ENCODE data around the gene AGO4.

DNA sequence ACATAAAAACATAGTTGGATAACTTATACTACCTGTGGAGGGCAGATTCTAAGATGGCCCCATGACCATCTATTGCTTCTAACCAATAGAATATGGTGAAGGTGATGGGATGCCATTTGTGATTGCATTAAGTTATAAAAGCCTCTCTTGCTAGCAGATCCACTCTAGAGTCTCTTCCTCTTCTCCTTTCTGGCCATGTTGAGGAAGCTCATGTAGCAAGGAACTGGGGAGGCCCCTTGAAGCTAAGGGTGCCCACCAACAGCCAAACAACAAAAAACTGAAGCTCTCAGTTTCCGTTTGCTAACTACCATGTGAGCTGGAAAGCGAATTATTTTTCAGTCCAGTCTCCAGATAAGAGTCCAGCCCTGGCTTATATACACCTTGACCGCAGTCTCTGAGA lies 59.2 kb downstream of the AGO4 start:
- TF ChIP-seq POLR2A (IDR thresholded peaks at IDR 0.05) (no peak), CTCF (IDR thresholded peaks at IDR 0.05) (no peak)
